SKM-1 (cell line): ENCODE measurements around the gene TMEM248.
A peak's percentile ranks its signal among the peaks of the same experiment; 100 is the strongest.
"Not testable (repeated sequence)": the region's sequence is repeated elsewhere in the genome, so short reads cannot be mapped to it uniquely, and the experiment has no call there.

ENCODE experiments used
- DNase-seq: peaks from one replicate; lab custom pipeline; 2025; ENCODE audit not compliant: unreplicated experiment; lab: John Stamatoyannopoulos, UW

TMEM248 gene, protein sequence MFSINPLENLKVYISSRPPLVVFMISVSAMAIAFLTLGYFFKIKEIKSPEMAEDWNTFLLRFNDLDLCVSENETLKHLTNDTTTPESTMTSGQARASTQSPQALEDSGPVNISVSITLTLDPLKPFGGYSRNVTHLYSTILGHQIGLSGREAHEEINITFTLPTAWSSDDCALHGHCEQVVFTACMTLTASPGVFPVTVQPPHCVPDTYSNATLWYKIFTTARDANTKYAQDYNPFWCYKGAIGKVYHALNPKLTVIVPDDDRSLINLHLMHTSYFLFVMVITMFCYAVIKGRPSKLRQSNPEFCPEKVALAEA

GRCh38 chr7:66920769-66921395, at the start of gene TMEM248:
TSS of gene TMEM248 (plus strand) at chr7:66921225. CDS start at chr7:66941866, 20,641 bp downstream.
- DNase-seq, result peak; percentile 75

DNA sequence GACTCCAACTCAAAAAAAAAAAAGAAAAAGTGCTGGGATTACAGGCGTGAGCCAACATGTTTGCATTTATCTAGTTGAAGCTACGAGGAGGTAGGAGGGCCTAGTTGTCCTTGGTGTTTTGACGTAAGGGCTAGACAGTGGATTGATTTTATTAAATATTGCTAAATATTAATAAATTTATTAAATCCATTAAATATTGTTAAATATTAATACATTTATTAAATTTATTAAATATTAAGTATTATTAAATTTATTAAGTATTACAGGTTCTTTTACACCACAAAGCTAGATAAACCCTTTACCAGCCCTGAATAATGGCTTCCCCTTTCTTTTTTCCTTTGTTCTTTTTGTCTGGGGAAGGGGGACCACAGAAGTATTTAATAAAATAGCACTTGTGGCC, 47.5 kb upstream of the TMEM248 start:
- DNase-seq, result no peak

- DNase-seq, result peak; percentile 12
Observed at GRCh38 chr7:66877577-66878300, 43.3 kb upstream of the TMEM248 start.

DNA sequence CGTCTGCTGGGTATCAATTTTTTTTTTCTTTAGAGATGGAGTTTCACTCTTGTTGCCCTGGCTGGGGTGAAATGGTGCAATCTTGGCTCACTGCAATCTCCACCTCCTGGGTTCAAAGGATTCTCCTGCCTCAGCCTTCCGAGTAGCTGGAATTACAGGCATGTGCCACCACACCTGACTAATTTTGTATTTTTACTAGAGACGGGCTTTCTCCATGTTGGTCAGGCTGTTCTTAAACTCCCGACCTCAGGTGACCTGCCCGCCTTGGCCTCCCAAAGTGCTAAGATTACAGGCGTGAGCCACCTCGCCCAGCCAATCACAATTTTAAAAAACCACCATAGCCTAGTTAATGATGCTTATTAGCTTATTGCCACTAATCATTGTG, 42.7 kb upstream of the TMEM248 start:
- DNase-seq, result not testable (repeated sequence)

GRCh38 chr7:66880053-66880452, 41.0 kb upstream of the TMEM248 start:
- DNase-seq, result no peak

- DNase-seq, result not testable (repeated sequence)
Observed at GRCh38 chr7:66880577-66880976, 40.4 kb upstream of the TMEM248 start.

- no peak for DNase-seq
Observed at GRCh38 chr7:66883716-66884115, 37.3 kb upstream of the TMEM248 start.

GRCh38 chr7:66884556-66884955, 36.5 kb upstream of the TMEM248 start:
- not testable (repeated sequence) for DNase-seq

DNA sequence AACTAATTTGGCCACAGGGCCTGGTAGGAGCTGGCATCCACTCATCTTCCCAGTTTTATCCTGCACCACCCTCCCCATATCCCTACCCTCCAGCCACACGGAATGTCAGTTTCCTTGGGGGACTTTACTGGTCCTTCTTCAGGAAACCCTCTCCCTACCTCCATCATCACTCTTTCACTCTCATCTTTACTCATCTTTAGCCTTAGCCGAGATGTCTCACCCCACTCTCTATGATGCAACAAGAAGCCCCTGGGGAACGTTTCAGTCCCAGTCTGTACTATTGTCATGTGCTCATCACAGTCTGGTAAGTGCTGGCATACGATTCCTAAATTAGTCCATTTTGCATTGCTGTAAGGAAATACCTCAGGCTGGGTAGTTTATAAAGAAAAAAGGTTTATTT, 34.9 kb upstream of the TMEM248 start:
- no peak for DNase-seq

DNA sequence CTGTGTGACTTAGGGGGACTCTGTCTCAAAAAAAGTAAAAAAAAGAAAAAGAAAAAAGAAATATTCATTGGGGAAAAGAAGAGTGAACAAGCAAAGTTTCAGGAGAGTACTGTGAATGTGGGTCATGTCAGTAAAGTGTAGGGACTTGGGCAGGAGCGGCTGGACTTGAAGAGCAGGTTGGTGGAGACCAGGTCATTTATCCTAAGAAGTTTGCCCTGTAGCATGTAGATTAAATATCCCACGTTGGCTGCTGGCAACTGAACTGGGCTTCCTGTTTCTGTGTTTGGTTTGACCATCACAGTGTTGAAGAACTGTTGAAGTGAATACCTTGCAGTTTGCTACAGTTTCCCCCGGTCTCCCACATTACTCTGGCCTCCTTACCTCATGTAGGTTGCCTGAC, 32.8 kb upstream of the TMEM248 start:
- DNase-seq, result not testable (repeated sequence)

DNA sequence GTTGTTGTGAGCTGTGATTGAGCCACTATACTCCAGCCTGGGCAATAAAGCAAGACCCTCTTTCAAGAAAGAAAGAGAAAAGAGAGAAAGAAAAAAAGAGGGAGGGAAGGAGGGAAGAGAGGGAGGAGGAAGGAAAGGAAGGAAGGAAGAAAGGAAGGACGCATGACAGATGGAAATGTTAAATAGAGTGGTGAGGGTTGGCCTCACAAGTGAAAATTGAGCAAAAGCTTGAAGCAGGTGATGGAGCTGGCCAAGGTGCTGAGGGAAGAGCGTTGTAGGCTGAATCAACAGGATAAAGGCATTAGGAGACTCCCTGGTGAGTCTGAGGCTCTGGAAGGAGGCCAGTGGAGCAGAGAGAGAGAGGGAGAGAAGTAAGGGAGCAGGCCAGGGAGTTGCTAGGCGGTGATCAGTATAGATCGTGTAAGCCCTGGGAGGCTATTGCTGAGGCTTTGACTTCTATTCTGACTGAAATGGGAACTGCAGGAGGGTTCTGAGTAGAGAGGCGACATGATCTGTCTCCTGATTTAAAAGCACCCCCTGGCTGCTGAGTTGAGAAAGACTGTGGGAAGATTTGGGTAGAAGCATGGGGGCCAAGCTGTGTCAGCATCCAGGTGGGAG, 26.5 kb upstream of the TMEM248 start:
- no peak for DNase-seq

- no peak for DNase-seq
Observed at GRCh38 chr7:66896441-66896840, 24.6 kb upstream of the TMEM248 start.

DNA sequence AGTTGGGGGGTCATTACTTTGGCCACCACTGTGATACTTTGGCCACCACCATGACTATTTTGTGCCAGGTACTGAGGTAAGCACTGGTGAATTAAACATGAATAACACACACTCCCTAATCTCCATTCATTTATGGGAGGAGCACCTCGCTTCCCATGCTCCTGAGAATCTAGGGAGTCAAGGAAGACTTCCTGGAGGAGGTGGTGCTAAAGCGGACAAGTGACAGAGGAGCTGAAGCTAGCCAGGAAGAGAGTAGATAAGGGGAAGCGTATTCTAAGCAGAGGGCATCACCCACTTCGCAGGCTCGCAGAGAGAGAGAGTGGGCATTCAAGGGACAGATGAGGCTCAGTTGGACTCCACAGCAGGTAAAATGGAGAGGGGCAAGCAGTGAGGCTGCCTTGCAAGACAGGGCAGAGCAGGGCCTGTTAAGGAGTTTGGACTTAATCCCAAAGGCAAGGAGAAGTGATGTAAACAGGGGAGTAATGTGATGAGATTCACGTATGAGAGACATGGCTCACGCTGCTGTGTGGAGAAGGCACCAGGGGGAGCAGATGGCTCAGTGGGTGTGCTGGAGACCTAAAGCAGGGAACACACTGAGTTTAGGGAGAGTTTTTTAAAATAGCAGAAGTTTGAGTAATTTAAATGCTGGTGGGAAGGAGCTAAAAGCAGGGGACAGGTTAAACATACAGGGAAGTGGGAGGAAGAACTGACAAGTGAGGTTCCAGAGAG, 21.3 kb upstream of the TMEM248 start:
- DNase-seq, result no peak

- DNase-seq, result no peak
Observed at GRCh38 chr7:66901941-66902843, 18.8 kb upstream of the TMEM248 start.

- DNase-seq, result no peak
Observed at GRCh38 chr7:66902844-66903180, 18.2 kb upstream of the TMEM248 start.

- DNase-seq, result no peak
Observed at GRCh38 chr7:66903360-66904062, 17.5 kb upstream of the TMEM248 start.

DNA sequence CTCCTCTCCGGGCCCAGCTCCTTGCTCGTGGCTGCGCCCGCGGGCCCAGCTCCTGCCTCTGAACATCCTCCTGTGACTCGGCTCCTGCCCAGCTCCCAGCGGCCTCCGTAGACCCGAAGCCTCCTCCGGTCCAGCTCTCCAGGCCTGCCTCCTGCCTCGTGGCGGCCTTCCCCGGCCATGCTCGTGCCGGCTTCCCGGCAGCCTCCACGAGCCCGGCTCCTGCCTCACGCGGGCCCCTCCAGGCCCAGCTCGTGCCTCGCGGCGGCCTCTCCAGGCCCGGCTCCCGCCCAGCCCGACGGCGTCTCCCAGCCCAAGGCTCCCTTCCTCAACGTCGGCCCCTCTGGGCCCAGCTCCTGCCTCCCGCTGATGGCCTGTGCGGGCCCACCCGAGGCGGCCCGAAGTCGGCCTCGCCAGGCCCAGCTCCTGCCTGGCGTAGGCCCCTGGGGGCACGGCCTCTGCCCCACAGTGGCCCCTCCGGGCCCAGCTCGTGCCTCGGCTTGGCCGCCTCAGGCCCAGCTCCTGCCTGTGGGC, 16.9 kb upstream of the TMEM248 start:
- no peak for DNase-seq

DNA sequence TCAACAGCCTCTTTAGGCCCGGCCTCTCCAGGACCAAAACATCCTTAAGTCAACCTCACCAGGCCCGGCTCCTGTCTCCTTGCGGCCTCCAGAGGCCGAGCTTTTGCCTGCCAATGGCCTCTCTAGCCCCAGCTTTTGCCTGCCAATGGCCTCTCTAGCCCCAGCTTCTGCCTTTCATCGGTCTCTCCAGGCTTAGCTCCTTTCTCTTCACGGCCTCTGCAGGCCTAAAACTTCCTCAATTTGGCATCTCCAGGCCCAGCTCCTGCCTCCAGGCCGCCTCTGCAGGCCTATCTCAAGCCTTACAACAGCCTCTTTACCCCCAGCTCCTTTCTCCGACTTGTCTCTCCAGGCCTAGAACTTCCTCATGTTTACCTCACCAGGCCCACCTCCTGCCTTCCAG, 15.7 kb upstream of the TMEM248 start:
- DNase-seq, result no peak

- DNase-seq, result no peak
Observed at GRCh38 chr7:66905689-66906088, 15.3 kb upstream of the TMEM248 start.
